OCI-LY1 (cell line): ENCODE results near the gene CD83.

Source experiments
- H2AFZ ChIP-seq: fragments of 200-600 bp; sonication (generic), shearing (Covaris generic); 2 replicates; pipeline ENCODE4 v1.6.0; 2014; ENCODE audit warnings: antibody characterized with exemption, mild to moderate bottlenecking, low read length
- H3F3A ChIP-seq: fragments of 200-600 bp; sonication (generic), shearing (Covaris generic); 2 replicates; pipeline ENCODE4 v1.6.0; 2014; ENCODE audit warnings: mild to moderate bottlenecking, antibody characterized with exemption, low read length, moderate library complexity; ENCODE audit not compliant: insufficient read depth
- H3K27ac ChIP-seq: fragments of 200-600 bp; sonication (generic); 2 replicates; pipeline ENCODE4 v1.5.1; 2014; ENCODE audit warnings: low read length, mixed run types, mild to moderate bottlenecking, low read depth; ENCODE audit not compliant: poor library complexity, severe bottlenecking
- H3K27me3 ChIP-seq: fragments of 200-600 bp; sonication (generic); 2 replicates; pipeline ENCODE4 v1.6.0; 2014; ENCODE audit warnings: antibody characterized with exemption, mild to moderate bottlenecking, low read length, moderate library complexity; ENCODE audit not compliant: insufficient read depth
- H3K36me3 ChIP-seq: fragments of 200-600 bp; sonication (generic); 2 replicates; pipeline ENCODE4 v1.6.1; 2014; ENCODE audit warnings: mild to moderate bottlenecking, antibody characterized with exemption, low read length, moderate library complexity, mixed read lengths; ENCODE audit not compliant: insufficient read depth
- H3K4me1 ChIP-seq: fragments of 200-600 bp; sonication (generic); 2 replicates; pipeline ENCODE4 v1.5.1; 2014; ENCODE audit warnings: mild to moderate bottlenecking, low read length, moderate library complexity; ENCODE audit not compliant: insufficient read depth, severe bottlenecking
- H3K4me2 ChIP-seq: fragments of 200-600 bp; sonication (generic), shearing (Covaris generic); 2 replicates; pipeline ENCODE4 v1.6.1; 2014; ENCODE audit warnings: low read length
- H3K4me3 ChIP-seq: fragments of 200-600 bp; sonication (generic); 2 replicates; pipeline ENCODE4 v1.5.1; 2014; ENCODE audit warnings: low read length, low read depth, mild to moderate bottlenecking, mixed read lengths; ENCODE audit not compliant: poor library complexity, severe bottlenecking
- H3K79me2 ChIP-seq: fragments of 200-600 bp; shearing (Covaris generic); 2 replicates; pipeline ENCODE4 v1.6.1; 2016; ENCODE audit warnings: mixed run types, low read length, mixed read lengths; ENCODE audit not compliant: insufficient read depth
- H3K9ac ChIP-seq: fragments of 200-600 bp; sonication (generic), shearing (Covaris generic); 2 replicates; pipeline ENCODE4 v1.6.1; 2014; ENCODE audit warnings: mild to moderate bottlenecking, low read length, mixed read lengths
- H3K9me2 ChIP-seq: fragments of 200-600 bp; sonication (generic), shearing (Covaris generic); 2 replicates; pipeline ENCODE4 v1.6.1; 2014; ENCODE audit warnings: low read depth, mild to moderate bottlenecking, low read length, mixed read lengths
- H3K9me3 ChIP-seq: fragments of 200-600 bp; shearing (Covaris generic); 2 replicates; pipeline ENCODE4 v1.6.1; 2014; ENCODE audit warnings: low read length, mixed read lengths
- H4K20me1 ChIP-seq: fragments of 200-600 bp; sonication (generic), shearing (Covaris generic); 2 replicates; pipeline ENCODE4 v1.6.0; 2016; ENCODE audit warnings: mild to moderate bottlenecking, low read length; ENCODE audit not compliant: insufficient read depth
- CTCF ChIP-seq: fragments of 200-600 bp; sonication (generic), shearing (Covaris generic); IDR thresholded peaks from 2 replicates; pipeline ENCODE4 v1.5.1; 2017; ENCODE audit warnings: mild to moderate bottlenecking, antibody characterized with exemption, low read length, moderate library complexity, mixed read lengths
- EZH2 ChIP-seq: fragments of 200-600 bp; sonication (generic), shearing (Covaris generic); IDR thresholded peaks from 2 replicates; pipeline ENCODE4 v1.8.0; 2017; ENCODE audit warnings: borderline replicate concordance, mixed run types, mild to moderate bottlenecking, antibody characterized with exemption, low read length, moderate library complexity, mixed read lengths

CD83 gene

GRCh38 chr6:14144678-14145113, 27.1 kb downstream of the CD83 start:
- no peaks in the 10 kb centered on the region for H3K9me3 ChIP-seq
- no peaks in the 10 kb centered on the region for H3K9me2 ChIP-seq
- H3K4me3 ChIP-seq, result no peak overlapping the region
- no peaks in the 10 kb centered on the region for H3F3A ChIP-seq
- peak; percentile 92 for TF ChIP-seq CTCF
- TF ChIP-seq EZH2, result no peak
- H3K27me3 ChIP-seq, result no peaks in the 10 kb centered on the region
- H3K27ac ChIP-seq, result no peak overlapping the region
- H3K36me3 ChIP-seq, result no peaks in the 10 kb centered on the region
- H3K9ac ChIP-seq, result no peak overlapping the region
- H3K79me2 ChIP-seq, result no peaks in the 10 kb centered on the region
- no peaks in the 10 kb centered on the region for H3K4me1 ChIP-seq
- H3K4me2 ChIP-seq, result no peak overlapping the region
- H2AFZ ChIP-seq, result no peak overlapping the region
- H4K20me1 ChIP-seq, result no peaks in the 10 kb centered on the region

DNA sequence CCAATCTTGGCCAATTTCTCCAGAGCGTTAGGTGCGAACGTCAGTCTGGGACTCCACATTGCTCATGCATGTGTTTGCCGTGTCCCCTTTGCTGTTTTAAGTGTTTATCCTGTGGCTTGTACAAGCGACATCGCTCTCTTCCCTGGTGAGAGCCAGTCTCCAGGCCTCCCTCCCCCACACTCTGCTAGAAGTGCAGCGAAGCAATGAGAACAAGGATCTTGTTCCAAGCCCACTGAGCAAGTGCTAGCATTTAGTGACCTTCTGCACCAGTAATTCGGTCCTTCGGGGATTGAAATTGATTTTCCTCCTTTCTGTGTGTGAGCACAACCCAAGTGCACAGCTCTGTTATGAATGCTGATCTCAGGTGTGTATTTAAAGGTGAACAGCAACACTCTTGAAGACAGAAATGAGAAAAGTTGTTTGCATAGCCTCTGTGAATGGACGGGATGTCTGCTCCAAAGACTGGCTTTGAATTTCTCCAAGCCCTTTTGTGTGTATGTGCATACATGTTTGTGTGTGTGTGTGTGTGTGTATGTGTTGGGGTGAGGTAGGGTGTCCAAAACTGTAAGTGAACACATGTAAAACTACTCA, 29.0 kb downstream of the CD83 start:
- Histone ChIP-seq H3K4me1 (no peaks in the 10 kb centered on the region), H3K79me2 (no peaks in the 10 kb centered on the region), H3K27me3 (no peaks in the 10 kb centered on the region), H3K4me3 (no peak overlapping the region), H3K9ac (no peak overlapping the region), H3K9me2 (no peaks in the 10 kb centered on the region), H3K4me2 (no peak overlapping the region), H3K9me3 (no peaks in the 10 kb centered on the region), H3F3A (no peaks in the 10 kb centered on the region), H2AFZ (no peak overlapping the region), H3K27ac (no peak overlapping the region), H4K20me1 (no peaks in the 10 kb centered on the region), H3K36me3 (no peaks in the 10 kb centered on the region)
- TF ChIP-seq EZH2 (no peak), CTCF (no peak)

GRCh38 chr6:14147891-14148290, 30.3 kb downstream of the CD83 start:
- H3K4me2 ChIP-seq, result no peak overlapping the region
- no peaks in the 10 kb centered on the region for H3K9me3 ChIP-seq
- no peaks in the 10 kb centered on the region for H3K9me2 ChIP-seq
- no peaks in the 10 kb centered on the region for H3F3A ChIP-seq
- H3K4me1 ChIP-seq, result no peaks in the 10 kb centered on the region
- no peak for TF ChIP-seq CTCF
- no peak for TF ChIP-seq EZH2
- no peak overlapping the region for H3K27ac ChIP-seq
- no peaks in the 10 kb centered on the region for H4K20me1 ChIP-seq
- no peaks in the 10 kb centered on the region for H3K27me3 ChIP-seq
- H3K9ac ChIP-seq, result no peak overlapping the region
- H3K4me3 ChIP-seq, result no peak overlapping the region
- no peaks in the 10 kb centered on the region for H3K79me2 ChIP-seq
- no peak overlapping the region for H2AFZ ChIP-seq
- no peaks in the 10 kb centered on the region for H3K36me3 ChIP-seq
